CD4-positive, alpha-beta T cell (primary cell): ENCODE measurements around the gene MIS12. TPM values are rescaled to one million over a fixed set of nuclear protein-coding genes. Genes with fewer than 3 reads are reported as not detected.

Experiments used
- ATAC-seq: fragments of 200-7000 bp; cut with Tn5 transposase; one replicate; pipeline ENCODE4 v1.10.0; 2022; ENCODE audit warnings: mild to moderate bottlenecking; ENCODE audit not compliant: poor library complexity
- CTCF ChIA-PET: fragments of 350-600 bp; sonication (Branson Sonifier 250); formaldehyde crosslinking; loops from one replicate; lab custom pipeline; 2021; ENCODE audit warnings: antibody characterized with exemption, inconsistent platforms; lab: Charles Lee
- POLR2A ChIA-PET: fragments of 350-600 bp; sonication (Branson Sonifier 250); formaldehyde crosslinking; loops from one replicate; lab custom pipeline; 2021; ENCODE audit warnings: antibody characterized with exemption, inconsistent platforms; lab: Charles Lee
- DNase-seq, 14 experiments: peaks; one replicate each; pipeline ENCODE4 v3.0.0-alpha.2; 2013 to 2020; ENCODE audit warnings: mixed read lengths in 2 of 14
- H3K27ac ChIP-seq, 2 donors: one replicate each; pipeline versions ENCODE4 v1.5.1 to v1.7.0; 2013; ENCODE audit warnings: low read length in 2 of 2, low read depth in 1 of 2, mild to moderate bottlenecking in 1 of 2
- H3K27me3 ChIP-seq, 2 experiments: 1 replicate in 1 of 2; 2 replicates in 1 of 2; pipeline versions ENCODE4 v1.6.1 to v1.7.0; 2013; ENCODE audit warnings: low read length in 2 of 2, control low read depth in 1 of 2, mild to moderate bottlenecking in 1 of 2, moderate library complexity in 1 of 2; ENCODE audit not compliant: insufficient read depth in 2 of 2, control insufficient read depth in 1 of 2
- H3K36me3 ChIP-seq: one replicate; pipeline ENCODE4 v1.6.1; 2013; ENCODE audit warnings: low read length, control low read depth; ENCODE audit not compliant: insufficient read depth
- H3K4me1 ChIP-seq: one replicate; pipeline ENCODE4 v1.6.1; 2013; ENCODE audit warnings: low read length, control low read depth; ENCODE audit not compliant: insufficient read depth
- H3K4me3 ChIP-seq: one replicate; pipeline ENCODE4 v1.5.1; 2013; ENCODE audit warnings: mild to moderate bottlenecking, low read length, moderate library complexity
- H3K9me3 ChIP-seq, 2 experiments: 1 replicate in 1 of 2; 2 replicates in 1 of 2; pipeline versions ENCODE4 v1.6.1 to v1.7.0; 2013; ENCODE audit warnings: low read length in 2 of 2, mild to moderate bottlenecking in 2 of 2, control low read depth in 1 of 2, moderate library complexity in 1 of 2; ENCODE audit not compliant: control insufficient read depth in 1 of 2, insufficient read depth in 1 of 2
- H3K27ac Mint-ChIP-seq: one replicate; pipeline ENCODE4 v1.8.0; 2020; ENCODE audit warnings: mixed read lengths
- H3K27me3 Mint-ChIP-seq: one replicate; pipeline ENCODE4 v1.8.0; 2021; ENCODE audit warnings: mixed read lengths
- H3K36me3 Mint-ChIP-seq: one replicate; pipeline ENCODE4 v1.8.0; 2021; ENCODE audit warnings: low read depth, mixed read lengths
- H3K4me1 Mint-ChIP-seq: one replicate; pipeline ENCODE4 v1.8.0; 2021; ENCODE audit warnings: low read depth, mixed read lengths
- H3K4me3 Mint-ChIP-seq: one replicate; pipeline ENCODE4 v1.8.0; 2020; ENCODE audit warnings: mild to moderate bottlenecking, mixed read lengths
- H3K9me3 Mint-ChIP-seq: one replicate; pipeline ENCODE4 v1.8.0; 2020; ENCODE audit warnings: mixed read lengths
- CTCF ChIP-seq: fragments of 200-600 bp; IDR thresholded peaks from one replicate; pipeline ENCODE4 v1.8.0; 2022; ENCODE audit warnings: antibody characterized with exemption, mild to moderate bottlenecking
- intact Hi-C, 2 experiments: fragments of 100-400 bp; cut with DNase I in 1 of 2; cut with micrococcal nuclease in 1 of 2; formaldehyde crosslinking; loops; one replicate each; pipeline versions ENCODE4 v1.15.1 to v1.9.0; 2023 to 2025; cut with DNase I, micrococcal nuclease
- total RNA-seq, 174 experiments: library from RNA in 2 of 174; stranded (reverse) in 2 of 174; gene quantifications; one replicate each; pipeline ENCODE4 v1.2.3 and lab custom pipeline; 2021 to 2026

MIS12 gene
- total RNA-seq, 2 experiments from 2014 or later: 19.2 to 20.3 TPM

GRCh38 chr17:5532581-5532980, 46.2 kb downstream of the MIS12 start:
- intact Hi-C loops: no loop called here
- Mint-ChIP-seq H3K27me3 (no peaks in the 10 kb centered on the region), H3K4me1 (no peaks in the 10 kb centered on the region), H3K36me3 (peaks cover 96% of the 10 kb centered on the region), H3K4me3 (no peak overlapping the region), H3K27ac (no peak overlapping the region), H3K9me3 (no peaks in the 10 kb centered on the region)
- no peaks in the 10 kb centered on the region for H3K4me1 ChIP-seq
- ATAC-seq: no peak
- no peak overlapping the region for H3K4me3 ChIP-seq
- H3K36me3 ChIP-seq: peaks cover 91% of the 10 kb centered on the region
- no peaks in the 10 kb centered on the region for H3K9me3 ChIP-seq
- DNase-seq: no peak
- H3K27me3 ChIP-seq: no peaks in the 10 kb centered on the region
- POLR2A ChIA-PET: no interaction called here
- H3K27ac ChIP-seq: no peak overlapping the region
- CTCF ChIA-PET: no interaction called here
- TF ChIP-seq CTCF: no peak

GRCh38 chr17:5533486-5534315, 47.3 kb downstream of the MIS12 start:
- Histone ChIP-seq H3K9me3 (no peaks in the 10 kb centered on the region), H3K4me1 (no peaks in the 10 kb centered on the region), H3K36me3 (peaks cover 90% of the 10 kb centered on the region), H3K27me3 (no peaks in the 10 kb centered on the region), H3K4me3 (no peak overlapping the region), H3K27ac (no peak overlapping the region)
- no peaks in the 10 kb centered on the region for H3K9me3 Mint-ChIP-seq
- H3K36me3 Mint-ChIP-seq: peaks cover 96% of the 10 kb centered on the region
- TF ChIP-seq CTCF: no peak
- peak overlapping the region; percentile 60 for H3K27ac Mint-ChIP-seq
- intact Hi-C loops: no loop called here
- H3K27me3 Mint-ChIP-seq: no peaks in the 10 kb centered on the region
- ATAC-seq: no peak
- ChIA-PET POLR2A (interaction anchor here (0.5 to 1.1 kb wide), 2 partner anchors 17 to 516 kb away, joined by 3 read pairs; no protein-coding TSS in a partner anchor), CTCF (no interaction called here)
- DNase-seq: no peak
- no peaks in the 10 kb centered on the region for H3K4me1 Mint-ChIP-seq
- H3K4me3 Mint-ChIP-seq: no peak overlapping the region

- TF ChIP-seq CTCF: no peak
- no peaks in the 10 kb centered on the region for H3K4me1 Mint-ChIP-seq
- no peaks in the 10 kb centered on the region for H3K9me3 Mint-ChIP-seq
- no peaks in the 10 kb centered on the region for H3K27me3 Mint-ChIP-seq
- H3K27ac Mint-ChIP-seq: peak overlapping the region; percentile 24
- no peak overlapping the region for H3K27ac ChIP-seq
- ChIA-PET POLR2A (interaction anchor here (1.0 kb wide), 1 partner anchor 8 kb away, joined by 3 read pairs; no protein-coding TSS in a partner anchor), CTCF (no interaction called here)
- peaks cover 92% of the 10 kb centered on the region for H3K36me3 ChIP-seq
- no peaks in the 10 kb centered on the region for H3K9me3 ChIP-seq
- H3K27me3 ChIP-seq: no peaks in the 10 kb centered on the region
- no peaks in the 10 kb centered on the region for H3K4me1 ChIP-seq
- H3K36me3 Mint-ChIP-seq: peaks cover 96% of the 10 kb centered on the region
- no peak for ATAC-seq
- no peak for DNase-seq
- no peak overlapping the region for H3K4me3 ChIP-seq
- intact Hi-C loops: no loop called here
- no peak overlapping the region for H3K4me3 Mint-ChIP-seq
Measured at GRCh38 chr17:5535436-5535835, 49.1 kb downstream of the MIS12 start.
